Measurements from ENCODE around the gene ARF5. TPM values are rescaled to one million over a fixed set of nuclear protein-coding genes. Genes with fewer than 3 reads are reported as not detected.

ARF5 gene
- total RNA-seq, 1 experiment from 2014 or later = 105 TPM

- Mint-ChIP-seq H3K27me3 (ENCODE audit: unreplicated experiment) (peaks cover 38% of the 10 kb centered on the region), H3K36me3 (ENCODE audit: insufficient read depth, unreplicated experiment) (no peaks in the 10 kb centered on the region), H3K9me3 (ENCODE audit: low read depth, unreplicated experiment) (peaks cover 8% of the 10 kb centered on the region), H3K4me1 (ENCODE audit: low read depth, unreplicated experiment) (no peaks in the 10 kb centered on the region), H3K27ac (ENCODE audit: unreplicated experiment) (no peak overlapping the region), H3K4me3 (ENCODE audit: low read depth, unreplicated experiment) (no peak overlapping the region)
- intact Hi-C loops (cut with micrococcal nuclease; ENCODE audit: unreplicated experiment) = no loop called here
- DNase-seq = no peak
- no TSS peak for BruUV-seq (replicated peaks)
- CTCF ChIA-PET = no interaction called here
- TF ChIP-seq, protein P1, sequence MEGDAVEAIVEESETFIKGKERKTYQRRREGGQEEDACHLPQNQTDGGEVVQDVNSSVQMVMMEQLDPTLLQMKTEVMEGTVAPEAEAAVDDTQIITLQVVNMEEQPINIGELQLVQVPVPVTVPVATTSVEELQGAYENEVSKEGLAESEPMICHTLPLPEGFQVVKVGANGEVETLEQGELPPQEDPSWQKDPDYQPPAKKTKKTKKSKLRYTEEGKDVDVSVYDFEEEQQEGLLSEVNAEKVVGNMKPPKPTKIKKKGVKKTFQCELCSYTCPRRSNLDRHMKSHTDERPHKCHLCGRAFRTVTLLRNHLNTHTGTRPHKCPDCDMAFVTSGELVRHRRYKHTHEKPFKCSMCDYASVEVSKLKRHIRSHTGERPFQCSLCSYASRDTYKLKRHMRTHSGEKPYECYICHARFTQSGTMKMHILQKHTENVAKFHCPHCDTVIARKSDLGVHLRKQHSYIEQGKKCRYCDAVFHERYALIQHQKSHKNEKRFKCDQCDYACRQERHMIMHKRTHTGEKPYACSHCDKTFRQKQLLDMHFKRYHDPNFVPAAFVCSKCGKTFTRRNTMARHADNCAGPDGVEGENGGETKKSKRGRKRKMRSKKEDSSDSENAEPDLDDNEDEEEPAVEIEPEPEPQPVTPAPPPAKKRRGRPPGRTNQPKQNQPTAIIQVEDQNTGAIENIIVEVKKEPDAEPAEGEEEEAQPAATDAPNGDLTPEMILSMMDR (IDR thresholded peaks at IDR 0.05; ENCODE audit: unreplicated experiment) = no peak
These were observed 20.2 kb downstream of the ARF5 start for GRCh38 chr7:127608446-127608845.

DNA sequence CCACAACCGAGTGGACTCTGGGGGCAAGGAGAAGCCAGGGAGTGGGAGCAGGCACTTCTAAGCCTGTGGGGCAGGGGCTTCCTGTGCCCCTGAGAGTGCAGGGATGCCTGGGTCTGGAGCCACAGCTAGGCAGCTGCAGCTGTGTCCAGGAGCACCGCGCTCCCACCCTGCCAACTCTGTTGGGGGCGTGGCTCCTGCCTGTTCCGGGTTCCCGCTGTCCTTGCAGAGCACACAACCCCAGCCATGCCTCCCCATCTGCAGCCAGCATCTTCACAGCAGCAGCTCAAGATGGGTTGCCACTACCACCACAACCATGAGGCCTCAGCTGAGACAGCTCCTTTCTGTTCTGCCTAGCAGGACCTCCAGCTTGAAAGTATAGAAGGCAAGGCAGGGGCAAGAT is 21.1 kb downstream of the ARF5 start:
- Mint-ChIP-seq H3K27ac (ENCODE audit: unreplicated experiment) (no peak overlapping the region), H3K36me3 (ENCODE audit: insufficient read depth, unreplicated experiment) (no peaks in the 10 kb centered on the region), H3K4me3 (ENCODE audit: low read depth, unreplicated experiment) (no peak overlapping the region), H3K9me3 (ENCODE audit: low read depth, unreplicated experiment) (peaks cover 5% of the 10 kb centered on the region), H3K4me1 (ENCODE audit: low read depth, unreplicated experiment) (no peaks in the 10 kb centered on the region), H3K27me3 (ENCODE audit: unreplicated experiment) (peaks cover 47% of the 10 kb centered on the region)
- DNase-seq = no peak
- CTCF ChIA-PET = interaction anchor here (0.7 kb wide), 1 partner anchor 125 kb away, joined by 4 read pairs; no protein-coding TSS in a partner anchor
- intact Hi-C loops (cut with micrococcal nuclease; ENCODE audit: unreplicated experiment) = no loop called here
- no TSS peak for BruUV-seq (replicated peaks)
- TF ChIP-seq, protein P1 (IDR thresholded peaks at IDR 0.05; ENCODE audit: unreplicated experiment) = no peak

GRCh38 chr7:127612263-127612662 is 24.1 kb downstream of the ARF5 start:
- H3K4me1 Mint-ChIP-seq (ENCODE audit: low read depth, unreplicated experiment) = no peaks in the 10 kb centered on the region
- peaks cover 76% of the 10 kb centered on the region for H3K27me3 Mint-ChIP-seq (ENCODE audit: unreplicated experiment)
- no peak overlapping the region for H3K4me3 Mint-ChIP-seq (ENCODE audit: low read depth, unreplicated experiment)
- H3K9me3 Mint-ChIP-seq (ENCODE audit: low read depth, unreplicated experiment) = peaks cover 5% of the 10 kb centered on the region
- CTCF ChIA-PET = no interaction called here
- DNase-seq = no peak
- H3K36me3 Mint-ChIP-seq (ENCODE audit: insufficient read depth, unreplicated experiment) = no peaks in the 10 kb centered on the region
- intact Hi-C loops (cut with micrococcal nuclease; ENCODE audit: unreplicated experiment) = no loop called here
- no TSS peak for BruUV-seq (replicated peaks)
- H3K27ac Mint-ChIP-seq (ENCODE audit: unreplicated experiment) = no peak overlapping the region
- TF ChIP-seq, protein P1 (IDR thresholded peaks at IDR 0.05; ENCODE audit: unreplicated experiment) = no peak

DNA sequence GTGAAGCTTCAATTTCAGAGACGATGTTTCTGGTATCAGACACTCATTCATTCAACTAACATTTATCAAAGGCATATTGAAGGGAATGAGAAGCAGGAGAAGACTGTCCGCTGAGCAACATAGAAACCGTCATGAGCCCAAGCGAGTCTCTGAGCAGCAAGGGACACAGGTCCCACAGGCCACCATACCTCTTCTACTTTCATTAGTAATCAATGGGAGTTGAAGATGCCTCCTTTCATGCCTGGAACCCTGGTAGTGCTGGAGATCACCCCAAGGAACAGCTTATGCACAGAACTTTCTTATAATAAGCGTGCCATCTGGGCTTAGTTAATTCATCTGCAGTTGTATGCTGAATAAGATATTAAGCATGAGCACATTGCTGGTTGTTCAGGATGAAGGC is 28.5 kb downstream of the ARF5 start:
- TF ChIP-seq, protein P1 (IDR thresholded peaks at IDR 0.05; ENCODE audit: unreplicated experiment) = no peak
- Mint-ChIP-seq H3K27ac (ENCODE audit: unreplicated experiment) (no peak overlapping the region), H3K9me3 (ENCODE audit: low read depth, unreplicated experiment) (peaks cover 5% of the 10 kb centered on the region), H3K4me1 (ENCODE audit: low read depth, unreplicated experiment) (no peaks in the 10 kb centered on the region), H3K36me3 (ENCODE audit: insufficient read depth, unreplicated experiment) (no peaks in the 10 kb centered on the region), H3K4me3 (ENCODE audit: low read depth, unreplicated experiment) (no peak overlapping the region), H3K27me3 (ENCODE audit: unreplicated experiment) (peaks cover 100% of the 10 kb centered on the region)
- no peak for DNase-seq
- BruUV-seq (replicated peaks) = no TSS peak
- intact Hi-C loops (cut with micrococcal nuclease; ENCODE audit: unreplicated experiment) = no loop called here
- CTCF ChIA-PET = no interaction called here
